NCI-H748 (cell line): Measurements from ENCODE around the gene DLG2.

Experiments used
- DNase-seq: peaks from one replicate; lab custom pipeline; 2025; ENCODE audit not compliant: unreplicated experiment; lab: John Stamatoyannopoulos, UW

DLG2 gene

DNA sequence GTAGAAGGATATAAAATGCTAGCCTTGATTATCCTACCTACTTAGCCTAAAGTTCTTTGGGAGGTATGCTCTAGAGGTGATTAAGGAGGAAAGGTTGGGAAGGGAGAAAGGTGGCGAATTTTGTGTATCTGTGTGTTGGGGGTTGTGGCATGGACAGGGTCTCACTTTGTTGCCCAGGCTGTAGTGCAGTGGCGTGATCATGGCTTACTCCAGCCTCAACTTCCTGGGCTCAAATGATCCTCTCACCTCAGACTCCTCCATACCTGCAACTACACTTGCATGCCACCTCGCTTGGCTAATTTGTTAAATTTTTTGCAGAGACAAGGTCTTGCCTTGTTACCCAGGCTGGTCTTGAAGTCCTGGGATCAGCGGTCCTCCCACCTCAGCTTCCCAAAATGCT is 1094.8 kb downstream of the DLG2 start:
- no peak for DNase-seq

- no peak for DNase-seq
Measured at GRCh38 chr11:84526250-84526649, 1100.9 kb downstream of the DLG2 start.

DNA sequence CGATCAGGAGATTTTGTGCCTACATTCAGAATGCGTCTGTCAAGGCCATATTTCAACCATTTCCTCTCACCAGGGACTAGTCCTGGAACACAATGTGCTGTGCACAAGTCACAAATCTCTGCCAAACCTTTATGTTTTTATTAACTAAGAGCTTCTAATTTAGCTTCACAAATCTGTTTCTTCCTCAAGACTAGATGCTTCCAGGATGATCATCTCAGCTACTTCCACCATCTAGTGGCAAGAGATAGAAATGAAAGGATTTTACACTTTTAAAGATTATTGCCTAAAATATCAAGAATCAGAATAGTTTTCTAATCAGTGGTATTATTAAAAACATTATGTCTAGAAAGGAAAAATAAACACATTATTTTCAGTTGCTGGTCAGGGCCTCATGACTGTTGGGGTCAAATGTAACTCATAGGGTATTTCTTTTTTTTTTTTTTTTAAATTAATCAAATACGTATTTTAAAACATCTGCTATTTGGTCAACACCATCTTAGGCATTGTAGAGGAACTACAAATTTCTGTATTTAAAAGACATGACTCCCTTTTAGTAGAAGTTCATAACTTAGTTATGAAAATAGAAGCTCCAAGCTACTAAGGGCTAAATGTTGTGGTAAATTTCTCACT is 1102.6 kb downstream of the DLG2 start:
- no peak for DNase-seq

GRCh38 chr11:84522331-84522730 is 1104.8 kb downstream of the DLG2 start:
- no peak for DNase-seq

DNA sequence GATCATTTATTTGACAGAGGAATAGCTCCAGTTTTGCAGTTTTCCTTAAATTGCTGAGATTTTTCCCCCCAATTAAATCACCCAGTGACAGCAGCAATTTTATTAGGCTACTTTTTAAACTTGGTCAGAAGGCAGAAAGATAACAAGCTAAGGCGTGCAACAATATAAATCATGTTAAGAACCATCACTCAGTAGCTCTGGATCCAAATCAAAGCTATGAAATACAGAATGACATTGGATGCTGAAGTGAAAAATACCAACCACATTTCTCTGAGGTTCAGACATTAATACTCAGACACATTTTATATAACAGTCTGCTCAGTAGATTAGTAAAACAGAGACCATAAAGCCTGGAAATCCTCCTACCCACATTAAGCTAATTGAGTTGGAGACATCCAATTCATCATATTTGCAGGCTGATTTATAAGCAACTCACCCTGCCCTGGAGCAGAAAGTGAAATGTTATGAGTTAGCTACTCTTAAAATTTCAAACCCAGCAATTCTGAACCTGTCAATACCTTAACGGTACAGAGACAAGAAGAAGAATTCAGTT is 1108.4 kb downstream of the DLG2 start:
- DNase-seq, result no peak

DNA sequence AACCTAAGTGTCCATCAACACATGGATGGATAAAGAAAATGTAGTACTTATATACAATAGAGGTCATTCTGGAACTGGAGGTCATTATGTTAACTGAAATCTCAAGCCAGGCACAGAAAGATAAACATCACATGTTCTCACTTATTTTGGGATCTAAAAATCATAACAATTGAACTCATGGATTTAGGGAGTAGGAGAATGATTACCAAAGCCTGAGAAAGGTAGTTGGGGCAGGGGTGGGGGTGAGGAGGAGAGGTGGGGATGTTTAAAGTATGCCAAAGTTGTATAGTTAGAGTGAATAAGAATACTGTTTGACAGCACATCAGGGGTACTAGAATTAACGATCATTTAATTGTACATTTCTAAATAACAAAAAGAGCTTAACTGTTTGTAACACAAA is 1112.7 kb downstream of the DLG2 start:
- DNase-seq, result no peak

DNA sequence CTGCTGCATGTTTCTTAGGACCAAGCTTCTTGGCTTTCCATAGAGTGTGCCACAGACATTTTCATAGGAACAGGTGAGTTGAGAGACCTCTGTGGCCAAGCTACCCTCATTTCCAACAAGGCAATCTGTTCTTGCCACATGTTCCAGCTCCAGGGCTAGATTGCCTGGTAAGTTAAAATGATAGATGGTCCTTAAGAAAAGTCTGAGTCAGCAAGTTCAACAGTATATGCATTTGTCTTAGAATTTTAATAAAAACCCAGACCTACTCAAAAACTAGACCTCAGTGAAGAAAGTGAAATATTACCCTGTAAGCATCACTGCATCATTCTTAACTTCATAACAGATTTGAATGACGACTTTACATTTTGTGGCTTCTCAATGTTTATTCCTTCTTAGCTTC is 1123.6 kb downstream of the DLG2 start:
- DNase-seq, result no peak

GRCh38 chr11:84501750-84502149 is 1125.4 kb downstream of the DLG2 start:
- DNase-seq, result no peak

GRCh38 chr11:84497981-84498411 is 1129.1 kb downstream of the DLG2 start:
- no peak for DNase-seq

DNA sequence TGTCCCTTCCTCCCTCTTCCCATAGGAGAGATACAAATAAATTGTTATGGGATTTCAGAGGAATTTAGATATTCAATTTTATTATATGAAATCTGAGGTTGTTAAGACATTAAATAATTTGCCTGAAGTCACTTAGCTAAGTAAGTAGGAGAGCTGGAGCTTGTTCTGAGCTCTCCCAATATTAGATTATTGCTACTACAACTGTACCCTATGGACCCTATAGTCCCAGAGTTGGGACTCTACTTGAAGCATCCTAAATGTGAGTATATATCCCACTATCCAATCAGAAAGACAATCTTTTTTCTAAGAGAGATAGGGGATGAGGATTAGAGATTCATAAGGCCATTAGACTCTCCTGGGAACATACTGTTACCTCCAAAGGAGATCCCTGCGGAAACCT is 1130.0 kb downstream of the DLG2 start:
- no peak for DNase-seq

DNA sequence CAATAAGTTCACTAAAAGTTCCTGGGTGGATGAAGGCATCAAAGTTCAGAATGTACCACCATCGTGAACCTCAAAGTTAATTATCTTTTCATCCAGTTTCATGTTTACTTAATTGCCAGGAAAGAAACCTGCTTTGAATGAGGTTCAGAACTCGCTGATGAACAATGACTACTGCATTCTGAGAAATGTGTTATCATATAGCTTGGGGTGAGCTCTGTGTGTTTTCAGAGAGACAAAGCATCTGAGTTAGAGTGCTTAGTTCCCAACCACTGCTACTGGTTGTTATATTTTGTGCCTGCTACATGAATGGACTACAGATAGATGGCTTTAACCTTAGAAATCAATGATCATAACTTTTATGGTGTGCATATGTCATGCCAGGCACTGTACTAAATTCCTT is 1131.0 kb downstream of the DLG2 start:
- DNase-seq, result no peak

GRCh38 chr11:84480131-84480530 is 1147.0 kb downstream of the DLG2 start:
- DNase-seq, result no peak

GRCh38 chr11:84476581-84476980 is 1150.6 kb downstream of the DLG2 start:
- no peak for DNase-seq

DNA sequence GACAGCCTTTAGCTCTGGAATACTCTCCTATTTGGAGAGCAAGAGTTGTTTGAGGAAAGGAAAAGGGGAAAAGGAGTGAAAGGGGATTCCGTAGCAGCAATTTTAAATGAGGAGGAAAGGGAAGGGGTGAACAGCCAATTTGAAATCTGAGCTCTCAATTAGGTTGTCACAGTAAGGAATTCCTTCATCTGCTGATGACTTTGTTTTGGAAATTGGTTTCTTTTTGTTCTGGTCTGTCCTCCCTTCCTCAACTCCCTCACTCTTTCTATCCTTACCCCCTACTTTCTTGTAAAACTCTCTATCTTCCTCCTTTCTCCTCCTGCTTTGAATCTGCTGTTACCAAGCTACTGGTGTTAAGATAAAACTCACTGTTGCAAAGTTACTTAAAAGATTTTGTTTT is 1155.6 kb downstream of the DLG2 start:
- no peak for DNase-seq

DNA sequence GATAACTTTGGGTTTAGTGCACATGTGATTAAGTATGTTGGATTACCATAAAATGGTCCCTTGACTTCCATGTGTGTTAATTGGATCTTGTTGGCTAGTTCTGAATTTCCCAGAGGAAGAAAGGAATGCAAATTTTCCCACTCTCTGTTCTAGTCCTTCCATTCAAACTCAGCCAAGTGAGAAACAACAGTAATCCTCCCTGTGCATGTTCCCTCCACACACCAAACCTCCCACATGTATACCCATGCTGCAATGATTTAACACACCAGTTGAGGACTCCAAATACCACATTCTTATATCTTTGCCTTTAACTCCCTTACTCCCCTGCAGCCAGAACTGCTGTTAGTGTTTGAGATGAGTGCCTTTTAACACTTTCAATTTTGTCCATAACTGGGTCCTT is 1158.9 kb downstream of the DLG2 start:
- no peak for DNase-seq

- no peak for DNase-seq
Measured at GRCh38 chr11:84465040-84465439, 1162.1 kb downstream of the DLG2 start.

GRCh38 chr11:84455691-84456090 is 1171.5 kb downstream of the DLG2 start:
- no peak for DNase-seq

DNA sequence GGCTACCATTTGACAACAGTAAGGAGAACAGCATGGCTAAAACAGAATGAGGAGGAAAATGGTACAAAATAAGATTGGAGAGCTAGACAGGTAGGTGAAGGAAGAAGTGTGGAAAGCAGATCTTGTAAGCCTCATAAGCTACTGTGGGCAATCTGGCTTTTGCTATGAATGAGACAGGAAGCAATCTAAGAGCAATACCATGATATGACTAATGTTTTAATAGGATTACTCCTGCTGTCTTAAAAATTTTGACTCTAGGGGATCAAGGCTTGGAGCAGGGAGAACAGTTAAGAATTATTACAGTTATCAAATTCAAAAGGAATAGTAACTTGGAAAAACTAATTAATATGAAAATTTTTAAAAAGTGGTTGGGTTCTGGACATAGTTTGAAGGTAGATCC is 1174.9 kb downstream of the DLG2 start:
- no peak for DNase-seq

DNA sequence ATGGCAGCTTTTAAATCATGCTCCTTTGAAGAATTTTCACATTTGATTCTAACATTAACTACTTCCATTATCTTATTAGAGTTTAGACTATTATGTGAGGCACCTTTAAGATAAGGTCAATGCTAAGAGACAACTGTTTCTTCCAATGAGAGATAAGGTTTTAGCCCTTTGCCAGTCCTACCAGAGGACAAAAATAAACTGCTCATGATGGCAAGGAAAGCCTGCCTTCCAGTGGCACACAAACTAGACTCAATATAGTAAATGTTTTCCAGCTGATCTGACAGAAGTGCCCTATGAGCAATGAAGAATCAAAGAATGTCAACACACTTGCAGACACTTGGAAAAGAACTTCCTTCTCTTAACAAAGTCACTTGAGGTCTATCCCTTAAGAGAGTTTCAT is 1188.6 kb downstream of the DLG2 start:
- DNase-seq, result no peak

DNA sequence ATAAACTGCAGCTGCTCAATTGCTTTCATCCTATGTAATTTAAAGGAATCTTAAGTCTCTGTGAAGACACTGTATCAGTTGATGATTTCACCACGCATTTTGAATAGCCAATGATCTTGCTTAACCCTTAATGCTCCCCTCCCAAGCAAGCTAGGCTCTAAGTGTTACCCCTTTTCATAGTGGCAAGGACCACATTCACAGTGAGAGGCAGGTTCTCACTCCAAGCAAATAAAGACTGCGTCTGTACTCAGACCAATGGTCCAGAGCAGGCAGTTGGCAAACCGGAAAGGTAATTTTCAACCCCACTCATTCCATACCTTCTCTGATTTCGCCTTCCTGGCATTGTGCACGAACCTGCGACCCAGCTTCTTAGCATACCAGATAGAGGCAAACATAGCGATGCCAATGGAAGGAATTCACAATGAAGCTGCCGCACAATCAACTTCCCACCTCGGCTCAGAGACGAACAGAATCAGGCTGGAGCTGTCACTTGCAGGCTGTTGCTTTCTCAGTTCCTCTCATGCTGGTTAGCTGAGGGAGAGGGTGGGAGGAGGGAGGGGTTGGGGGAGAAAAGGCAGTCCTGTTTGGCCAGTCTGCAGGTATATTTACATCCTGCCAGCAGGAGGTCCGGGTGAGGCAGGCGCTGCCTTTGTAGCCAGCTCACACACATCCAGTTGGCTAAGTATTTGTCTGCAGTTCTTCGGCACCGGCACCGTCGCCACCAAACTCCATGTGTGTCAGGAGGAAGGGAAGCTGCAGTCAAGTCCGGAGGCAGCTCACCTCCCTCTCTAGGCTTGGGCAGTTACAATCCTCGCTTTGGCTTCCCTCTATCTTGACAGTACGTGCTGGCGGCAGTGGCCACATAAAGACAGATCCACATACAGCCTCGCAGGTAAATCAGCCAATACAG is 1189.8 kb downstream of the DLG2 start:
- DNase-seq, result peak; percentile 70

DNA sequence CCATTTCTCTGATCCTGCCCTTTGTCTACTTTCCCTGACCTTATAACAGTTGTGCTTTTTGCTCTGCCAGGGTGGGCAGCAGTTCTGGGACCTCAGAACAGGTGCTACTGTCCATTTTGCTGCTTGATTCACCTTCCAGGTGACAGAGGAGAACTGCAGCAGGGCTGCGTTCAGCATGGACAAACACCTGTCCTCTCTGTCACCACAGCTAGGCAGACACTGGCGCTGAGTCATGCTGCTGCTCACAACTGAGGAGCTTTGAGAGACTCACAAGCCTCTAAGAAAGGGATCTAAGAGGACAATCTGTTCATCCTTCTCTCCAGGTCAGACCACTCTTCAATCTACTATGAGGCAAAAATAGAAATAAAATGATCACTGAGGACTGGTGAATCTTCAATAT is 1196.5 kb downstream of the DLG2 start:
- DNase-seq, result no peak

DNA sequence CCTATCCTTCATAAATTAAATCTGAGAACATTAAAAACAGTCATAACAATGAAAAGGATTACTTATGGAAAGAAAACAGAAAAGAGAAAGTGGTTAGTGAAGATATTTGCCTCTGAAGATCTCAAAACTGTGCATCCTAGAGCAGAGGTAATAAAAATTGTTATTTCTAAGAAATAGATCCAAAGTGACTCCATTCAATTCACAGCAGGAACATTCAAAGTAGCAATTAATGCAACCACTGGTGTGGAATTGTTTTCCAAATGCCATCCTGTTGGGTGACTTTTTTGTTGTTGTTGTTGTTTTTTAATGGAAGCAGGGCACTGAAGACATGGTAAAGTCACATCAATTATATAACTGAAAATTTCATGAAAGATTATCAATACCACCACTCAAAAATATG is 1201.5 kb downstream of the DLG2 start:
- DNase-seq, result no peak
